ENCODE data around the gene PARL.

Gene PARL

DNA sequence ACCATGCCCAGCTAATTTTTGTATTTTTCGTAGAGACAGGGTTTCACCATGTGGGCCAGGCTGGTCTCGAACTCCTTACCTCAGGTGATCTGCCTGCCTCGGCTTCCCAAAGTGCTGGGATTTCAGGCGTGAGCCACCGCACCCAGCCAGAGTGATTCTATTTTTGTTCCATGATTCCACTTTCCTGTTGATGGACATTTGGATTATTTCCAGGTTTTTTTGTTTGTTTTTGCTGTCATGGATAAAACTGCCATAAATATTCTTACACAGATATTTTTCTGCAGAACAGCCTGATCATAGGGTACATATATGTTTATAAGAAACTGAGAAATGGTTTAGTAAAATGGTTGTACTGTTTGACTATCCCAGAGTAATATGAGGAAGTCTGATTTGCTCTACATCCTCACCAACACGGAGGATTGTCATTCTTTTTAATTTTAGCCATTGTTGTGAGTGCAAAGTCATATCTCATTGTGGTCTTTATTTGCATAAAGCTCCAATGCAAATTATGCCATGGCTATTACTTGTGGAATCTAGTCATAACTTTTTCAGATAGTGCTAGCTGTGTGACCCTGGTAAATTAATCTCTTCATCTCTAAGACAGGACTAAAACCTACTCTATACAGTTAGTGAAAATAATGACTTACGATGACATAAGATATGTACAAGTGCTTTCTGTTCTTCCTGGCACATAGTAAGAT lies 102.0 kb downstream of the PARL start:
- DNase-seq: no peak

DNA sequence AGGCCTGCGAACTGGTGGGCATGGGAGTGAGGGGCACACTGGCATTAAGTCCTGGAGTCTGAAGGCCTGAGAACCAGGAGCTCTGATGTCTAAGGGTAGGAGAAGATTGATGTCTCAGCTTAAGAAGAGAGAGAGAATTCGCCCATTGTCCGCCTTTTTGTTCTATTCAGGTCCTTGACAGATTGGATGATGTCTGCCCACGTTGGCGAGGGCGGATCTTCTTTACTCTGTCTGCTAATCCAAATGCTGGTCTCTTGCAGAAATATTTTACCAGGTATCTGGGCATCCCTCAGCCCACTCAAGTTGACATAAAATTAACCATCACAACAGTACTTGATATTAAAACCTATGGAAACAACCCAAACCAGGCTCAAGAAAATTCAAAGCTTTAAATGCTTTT lies 103.4 kb downstream of the PARL start:
- no peak for DNase-seq

DNA sequence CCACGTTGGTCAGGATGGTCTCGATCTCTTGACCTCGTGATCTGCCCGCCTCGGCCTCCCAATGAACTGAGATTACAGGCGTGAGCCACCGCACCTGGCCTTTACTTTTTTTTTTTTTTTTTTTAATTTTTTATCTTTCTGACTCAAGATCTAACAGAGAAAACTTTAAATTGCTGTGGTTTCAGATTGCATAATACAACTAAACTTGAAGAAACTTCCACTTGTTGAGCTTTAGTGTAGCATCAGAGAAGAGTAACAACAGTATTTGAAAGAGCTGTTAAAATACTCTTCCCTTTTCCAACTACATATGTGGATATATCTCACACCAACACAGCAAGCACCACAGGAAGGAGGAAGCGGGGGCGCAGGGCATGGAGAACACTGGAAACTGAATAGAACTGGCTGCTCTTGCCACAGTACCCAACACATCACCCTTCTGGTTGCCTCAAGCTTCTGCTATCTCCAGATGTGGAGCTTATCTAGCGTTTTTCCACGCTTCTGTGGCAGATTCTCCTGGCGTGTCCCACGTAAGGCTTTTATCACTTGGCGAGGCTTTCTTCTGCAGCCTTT lies 104.7 kb downstream of the PARL start:
- no peak for DNase-seq

Data from stimulated activated CD4-positive, alpha-beta T cell treated with anti-CD3 and anti-CD28 coated beads, Interleukin-2, amount 100 ng/mL, for 24 hours (primary cell).